HepG2 (cell line): ENCODE measurements around the gene ZSCAN31. TPM values are rescaled to one million over a fixed set of nuclear protein-coding genes. Genes with fewer than 3 reads are reported as not detected.

Experiments
- AGO1 ChIP-seq: fragments of 200-400 bp; formaldehyde crosslinking; IDR thresholded peaks from 2 replicates; pipeline ENCODE4 v1.6.1; 2017; ENCODE audit warnings: mild to moderate bottlenecking, low read depth, low read length, moderate library complexity; ENCODE audit not compliant: poor library complexity, severe bottlenecking
- KAT8 ChIP-seq: IDR thresholded peaks from 2 replicates; pipeline ENCODE4 v1.6.1; 2016; ENCODE audit warnings: missing genetic modification reagents, missing compliant biosample characterization
- MATR3 ChIP-seq: sonication (generic); formaldehyde crosslinking; IDR thresholded peaks from 2 replicates; pipeline ENCODE4 v1.4.0; 2020; ENCODE audit warnings: missing genetic modification reagents
- NFATC3 ChIP-seq: sonication (generic); formaldehyde crosslinking; IDR thresholded peaks from 2 replicates; pipeline ENCODE4 v1.5.1; 2020; ENCODE audit warnings: mild to moderate bottlenecking, missing genetic modification reagents
- NFE2L1 ChIP-seq: sonication (generic); formaldehyde crosslinking; IDR thresholded peaks from 2 replicates; pipeline ENCODE4 v1.4.0; 2020; ENCODE audit warnings: missing genetic modification reagents, mild to moderate bottlenecking, borderline replicate concordance
- ZFP36L2 ChIP-seq: sonication (generic); formaldehyde crosslinking; IDR thresholded peaks from 2 replicates; pipeline ENCODE4 v1.4.0; 2020; ENCODE audit warnings: missing genetic modification reagents
- ZKSCAN1 ChIP-seq: fragments of 150-350 bp; IDR thresholded peaks from 2 replicates; pipeline ENCODE4 v1.6.1; 2014; ENCODE audit warnings: low read length
- ZNF343 ChIP-seq: sonication (generic); formaldehyde crosslinking; IDR thresholded peaks from 2 replicates; pipeline ENCODE4 v1.4.0; 2020; ENCODE audit warnings: mild to moderate bottlenecking, missing genetic modification reagents
- polyA plus RNA-seq, 8 experiments: library from polyadenylated mRNA; depleted of rRNA in 3 of 8; stranded (reverse) in 7 of 8; unstranded in 1 of 8; fragments of >200 nt; fragmentation: Illumina TruSeq in 4 of 8; extraction: Trizol in 4 of 8; gene quantifications; 2 replicates each; pipeline versions ENCODE4 v1.2.1 to v1.2.3, GENCODE V29; 2011 to 2016; ENCODE audit warnings: low read depth in 4 of 8, missing spikeins in 1 of 8, mixed read lengths in 1 of 8; ENCODE audit not compliant: insufficient read depth in 1 of 8
- total RNA-seq, 5 experiments: library from RNA; depleted of rRNA; stranded (reverse); fragments of >200 nt; fragmentation: Illumina TruSeq; extraction: Trizol; gene quantifications; 2 replicates each; pipeline ENCODE4 v1.2.3, GENCODE V29; 2016; ENCODE audit warnings: low read depth in 1 of 5
- TF ChIP-seq, protein P1 (sequence below): sonication (generic); formaldehyde crosslinking; IDR thresholded peaks from 2 replicates; pipeline ENCODE4 v1.5.0; 2020; ENCODE audit warnings: missing genetic modification reagents, mild to moderate bottlenecking, borderline replicate concordance
- TF ChIP-seq, protein P2 (sequence below): IDR thresholded peaks from 2 replicates; pipeline ENCODE4 v1.6.1; 2016
- TF ChIP-seq, protein P3 (sequence below): sonication (generic); formaldehyde crosslinking; IDR thresholded peaks from 2 replicates; pipeline ENCODE4 v1.4.0; 2020; ENCODE audit warnings: missing genetic modification reagents, borderline replicate concordance
- TF ChIP-seq, protein P4 (sequence below): sonication (generic); formaldehyde crosslinking; IDR thresholded peaks from 2 replicates; pipeline ENCODE4 v1.5.0; 2020; ENCODE audit warnings: mild to moderate bottlenecking, missing genetic modification reagents, borderline replicate concordance
- TF ChIP-seq, protein P5 (sequence below): IDR thresholded peaks from 2 replicates; pipeline ENCODE4 v1.6.1; 2016; ENCODE audit warnings: low read depth, borderline replicate concordance
- TF ChIP-seq, protein P6 (sequence below): sonication (generic); formaldehyde crosslinking; IDR thresholded peaks from 2 replicates; pipeline ENCODE4 v1.4.0; 2020; ENCODE audit warnings: missing genetic modification reagents
- TF ChIP-seq, protein P7 (sequence below): IDR thresholded peaks from 2 replicates; pipeline ENCODE4 v1.6.1; 2016; ENCODE audit warnings: low read depth, missing genetic modification reagents, missing compliant biosample characterization

The ZSCAN31 gene
- total and polyA plus RNA-seq, 2 of the 13 experiments (the other 11 are each of a cell fraction or from before 2014, with no cell fraction given): 5.3 to 6.2 TPM

DNA sequence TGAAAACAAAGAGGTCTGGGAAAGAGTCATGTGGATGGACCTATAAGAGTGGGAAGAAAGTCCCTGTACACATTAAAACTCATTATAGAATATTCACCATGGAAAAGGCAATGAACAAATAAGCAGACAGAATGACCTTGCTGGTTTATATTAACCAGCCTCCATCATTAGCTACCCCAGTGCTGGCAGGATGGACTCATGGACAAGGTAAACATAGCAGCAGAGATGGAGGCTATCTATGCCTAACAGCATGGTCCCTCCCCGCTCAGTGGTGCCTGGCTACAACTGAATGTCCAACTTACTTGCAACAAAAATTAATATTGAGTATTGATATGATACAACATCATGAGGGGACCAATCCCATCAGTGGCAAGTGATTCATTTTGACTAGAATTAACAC lies 9.3 kb upstream of the ZSCAN31 start (continued):
- TF ChIP-seq, protein P1, sequence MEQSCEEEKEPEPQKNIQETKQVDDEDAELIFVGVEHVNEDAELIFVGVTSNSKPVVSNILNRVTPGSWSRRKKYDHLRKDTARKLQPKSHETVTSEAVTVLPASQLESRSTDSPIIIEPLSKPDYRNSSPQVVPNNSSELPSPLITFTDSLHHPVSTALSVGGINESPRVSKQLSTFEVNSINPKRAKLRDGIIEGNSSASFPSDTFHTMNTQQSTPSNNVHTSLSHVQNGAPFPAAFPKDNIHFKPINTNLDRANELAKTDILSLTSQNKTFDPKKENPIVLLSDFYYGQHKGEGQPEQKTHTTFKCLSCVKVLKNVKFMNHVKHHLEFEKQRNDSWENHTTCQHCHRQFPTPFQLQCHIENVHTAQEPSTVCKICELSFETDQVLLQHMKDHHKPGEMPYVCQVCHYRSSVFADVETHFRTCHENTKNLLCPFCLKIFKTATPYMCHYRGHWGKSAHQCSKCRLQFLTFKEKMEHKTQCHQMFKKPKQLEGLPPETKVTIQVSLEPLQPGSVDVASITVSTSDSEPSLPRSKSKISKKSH: no peak
- TF ChIP-seq, protein P2, sequence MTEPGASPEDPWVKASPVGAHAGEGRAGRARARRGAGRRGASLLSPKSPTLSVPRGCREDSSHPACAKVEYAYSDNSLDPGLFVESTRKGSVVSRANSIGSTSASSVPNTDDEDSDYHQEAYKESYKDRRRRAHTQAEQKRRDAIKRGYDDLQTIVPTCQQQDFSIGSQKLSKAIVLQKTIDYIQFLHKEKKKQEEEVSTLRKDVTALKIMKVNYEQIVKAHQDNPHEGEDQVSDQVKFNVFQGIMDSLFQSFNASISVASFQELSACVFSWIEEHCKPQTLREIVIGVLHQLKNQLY (CRISPR knock-in tag): no peak
- TF ChIP-seq, protein P3, sequence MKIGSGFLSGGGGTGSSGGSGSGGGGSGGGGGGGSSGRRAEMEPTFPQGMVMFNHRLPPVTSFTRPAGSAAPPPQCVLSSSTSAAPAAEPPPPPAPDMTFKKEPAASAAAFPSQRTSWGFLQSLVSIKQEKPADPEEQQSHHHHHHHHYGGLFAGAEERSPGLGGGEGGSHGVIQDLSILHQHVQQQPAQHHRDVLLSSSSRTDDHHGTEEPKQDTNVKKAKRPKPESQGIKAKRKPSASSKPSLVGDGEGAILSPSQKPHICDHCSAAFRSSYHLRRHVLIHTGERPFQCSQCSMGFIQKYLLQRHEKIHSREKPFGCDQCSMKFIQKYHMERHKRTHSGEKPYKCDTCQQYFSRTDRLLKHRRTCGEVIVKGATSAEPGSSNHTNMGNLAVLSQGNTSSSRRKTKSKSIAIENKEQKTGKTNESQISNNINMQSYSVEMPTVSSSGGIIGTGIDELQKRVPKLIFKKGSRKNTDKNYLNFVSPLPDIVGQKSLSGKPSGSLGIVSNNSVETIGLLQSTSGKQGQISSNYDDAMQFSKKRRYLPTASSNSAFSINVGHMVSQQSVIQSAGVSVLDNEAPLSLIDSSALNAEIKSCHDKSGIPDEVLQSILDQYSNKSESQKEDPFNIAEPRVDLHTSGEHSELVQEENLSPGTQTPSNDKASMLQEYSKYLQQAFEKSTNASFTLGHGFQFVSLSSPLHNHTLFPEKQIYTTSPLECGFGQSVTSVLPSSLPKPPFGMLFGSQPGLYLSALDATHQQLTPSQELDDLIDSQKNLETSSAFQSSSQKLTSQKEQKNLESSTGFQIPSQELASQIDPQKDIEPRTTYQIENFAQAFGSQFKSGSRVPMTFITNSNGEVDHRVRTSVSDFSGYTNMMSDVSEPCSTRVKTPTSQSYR: no peak
- TF ChIP-seq ZFP36L2: no peak
- TF ChIP-seq NFATC3 (CRISPR knock-in tag): no peak
- no peak for TF ChIP-seq ZNF343 (CRISPR knock-in tag)
- no peak for TF ChIP-seq ZKSCAN1
- TF ChIP-seq KAT8 (CRISPR knock-in tag): no peak; the same call in 1 of the 2 replicates
- TF ChIP-seq, protein P4, sequence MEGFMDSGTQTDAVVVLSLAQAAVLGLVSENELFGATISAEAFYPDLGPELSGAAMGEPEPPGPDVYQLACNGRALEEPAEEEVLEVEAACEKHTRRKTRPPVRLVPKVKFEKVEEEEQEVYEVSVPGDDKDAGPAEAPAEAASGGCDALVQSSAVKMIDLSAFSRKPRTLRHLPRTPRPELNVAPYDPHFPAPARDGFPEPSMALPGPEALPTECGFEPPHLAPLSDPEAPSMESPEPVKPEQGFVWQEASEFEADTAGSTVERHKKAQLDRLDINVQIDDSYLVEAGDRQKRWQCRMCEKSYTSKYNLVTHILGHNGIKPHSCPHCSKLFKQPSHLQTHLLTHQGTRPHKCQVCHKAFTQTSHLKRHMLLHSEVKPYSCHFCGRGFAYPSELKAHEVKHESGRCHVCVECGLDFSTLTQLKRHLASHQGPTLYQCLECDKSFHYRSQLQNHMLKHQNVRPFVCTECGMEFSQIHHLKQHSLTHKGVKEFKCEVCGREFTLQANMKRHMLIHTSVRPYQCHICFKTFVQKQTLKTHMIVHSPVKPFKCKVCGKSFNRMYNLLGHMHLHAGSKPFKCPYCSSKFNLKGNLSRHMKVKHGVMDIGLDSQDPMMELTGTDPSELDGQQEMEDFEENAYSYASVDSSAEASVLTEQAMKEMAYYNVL: peak; percentile 68; the same call in 1 of the 2 replicates
- TF ChIP-seq, protein P5, sequence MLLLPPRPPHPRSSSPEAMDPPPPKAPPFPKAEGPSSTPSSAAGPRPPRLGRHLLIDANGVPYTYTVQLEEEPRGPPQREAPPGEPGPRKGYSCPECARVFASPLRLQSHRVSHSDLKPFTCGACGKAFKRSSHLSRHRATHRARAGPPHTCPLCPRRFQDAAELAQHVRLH (CRISPR knock-in tag): no peak
- TF ChIP-seq, protein P6, sequence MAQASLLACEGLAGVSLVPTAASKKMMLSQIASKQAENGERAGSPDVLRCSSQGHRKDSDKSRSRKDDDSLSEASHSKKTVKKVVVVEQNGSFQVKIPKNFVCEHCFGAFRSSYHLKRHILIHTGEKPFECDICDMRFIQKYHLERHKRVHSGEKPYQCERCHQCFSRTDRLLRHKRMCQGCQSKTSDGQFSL (CRISPR knock-in tag): no peak
- TF ChIP-seq, protein P7, sequence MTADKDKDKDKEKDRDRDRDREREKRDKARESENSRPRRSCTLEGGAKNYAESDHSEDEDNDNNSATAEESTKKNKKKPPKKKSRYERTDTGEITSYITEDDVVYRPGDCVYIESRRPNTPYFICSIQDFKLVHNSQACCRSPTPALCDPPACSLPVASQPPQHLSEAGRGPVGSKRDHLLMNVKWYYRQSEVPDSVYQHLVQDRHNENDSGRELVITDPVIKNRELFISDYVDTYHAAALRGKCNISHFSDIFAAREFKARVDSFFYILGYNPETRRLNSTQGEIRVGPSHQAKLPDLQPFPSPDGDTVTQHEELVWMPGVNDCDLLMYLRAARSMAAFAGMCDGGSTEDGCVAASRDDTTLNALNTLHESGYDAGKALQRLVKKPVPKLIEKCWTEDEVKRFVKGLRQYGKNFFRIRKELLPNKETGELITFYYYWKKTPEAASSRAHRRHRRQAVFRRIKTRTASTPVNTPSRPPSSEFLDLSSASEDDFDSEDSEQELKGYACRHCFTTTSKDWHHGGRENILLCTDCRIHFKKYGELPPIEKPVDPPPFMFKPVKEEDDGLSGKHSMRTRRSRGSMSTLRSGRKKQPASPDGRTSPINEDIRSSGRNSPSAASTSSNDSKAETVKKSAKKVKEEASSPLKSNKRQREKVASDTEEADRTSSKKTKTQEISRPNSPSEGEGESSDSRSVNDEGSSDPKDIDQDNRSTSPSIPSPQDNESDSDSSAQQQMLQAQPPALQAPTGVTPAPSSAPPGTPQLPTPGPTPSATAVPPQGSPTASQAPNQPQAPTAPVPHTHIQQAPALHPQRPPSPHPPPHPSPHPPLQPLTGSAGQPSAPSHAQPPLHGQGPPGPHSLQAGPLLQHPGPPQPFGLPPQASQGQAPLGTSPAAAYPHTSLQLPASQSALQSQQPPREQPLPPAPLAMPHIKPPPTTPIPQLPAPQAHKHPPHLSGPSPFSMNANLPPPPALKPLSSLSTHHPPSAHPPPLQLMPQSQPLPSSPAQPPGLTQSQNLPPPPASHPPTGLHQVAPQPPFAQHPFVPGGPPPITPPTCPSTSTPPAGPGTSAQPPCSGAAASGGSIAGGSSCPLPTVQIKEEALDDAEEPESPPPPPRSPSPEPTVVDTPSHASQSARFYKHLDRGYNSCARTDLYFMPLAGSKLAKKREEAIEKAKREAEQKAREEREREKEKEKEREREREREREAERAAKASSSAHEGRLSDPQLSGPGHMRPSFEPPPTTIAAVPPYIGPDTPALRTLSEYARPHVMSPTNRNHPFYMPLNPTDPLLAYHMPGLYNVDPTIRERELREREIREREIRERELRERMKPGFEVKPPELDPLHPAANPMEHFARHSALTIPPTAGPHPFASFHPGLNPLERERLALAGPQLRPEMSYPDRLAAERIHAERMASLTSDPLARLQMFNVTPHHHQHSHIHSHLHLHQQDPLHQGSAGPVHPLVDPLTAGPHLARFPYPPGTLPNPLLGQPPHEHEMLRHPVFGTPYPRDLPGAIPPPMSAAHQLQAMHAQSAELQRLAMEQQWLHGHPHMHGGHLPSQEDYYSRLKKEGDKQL (CRISPR knock-in tag): no peak
- TF ChIP-seq MATR3 (CRISPR knock-in tag): no peak
- no peak for TF ChIP-seq AGO1
- no peak for TF ChIP-seq NFE2L1 (CRISPR knock-in tag)
